CD4-positive, alpha-beta T cell treated with Interleukin-15 for 1 hour (primary cell): ENCODE measurements around the gene SIGLEC5.

Source experiments
- DNase-seq: peaks from one replicate; pipeline ENCODE4 v3.0.0-alpha.2; 2020

Gene SIGLEC5

DNA sequence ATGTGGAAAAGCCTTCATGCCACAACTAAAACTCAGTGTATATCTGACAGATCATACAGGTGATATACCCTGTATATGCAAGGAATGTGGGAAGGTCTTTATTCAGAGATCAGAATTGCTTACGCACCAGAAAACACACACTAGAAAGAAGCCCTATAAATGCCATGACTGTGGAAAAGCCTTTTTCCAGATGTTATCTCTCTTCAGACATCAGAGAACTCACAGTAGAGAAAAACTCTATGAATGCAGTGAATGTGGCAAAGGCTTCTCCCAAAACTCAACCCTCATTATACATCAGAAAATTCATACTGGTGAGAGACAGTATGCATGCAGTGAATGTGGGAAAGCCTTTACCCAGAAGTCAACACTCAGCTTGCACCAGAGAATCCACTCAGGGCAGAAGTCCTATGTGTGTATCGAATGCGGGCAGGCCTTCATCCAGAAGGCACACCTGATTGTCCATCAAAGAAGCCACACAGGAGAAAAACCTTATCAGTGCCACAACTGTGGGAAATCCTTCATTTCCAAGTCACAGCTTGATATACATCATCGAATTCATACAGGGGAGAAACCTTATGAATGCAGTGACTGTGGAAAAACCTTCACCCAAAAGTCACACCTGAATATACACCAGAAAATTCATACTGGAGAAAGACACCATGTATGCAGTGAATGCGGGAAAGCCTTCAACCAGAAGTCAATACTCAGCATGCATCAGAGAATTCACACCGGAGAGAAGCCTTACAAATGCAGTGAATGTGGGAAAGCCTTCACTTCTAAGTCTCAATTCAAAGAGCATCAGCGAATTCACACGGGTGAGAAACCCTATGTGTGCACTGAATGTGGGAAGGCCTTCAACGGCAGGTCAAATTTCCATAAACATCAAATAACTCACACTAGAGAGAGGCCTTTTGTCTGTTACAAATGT is 42.7 kb downstream of the SIGLEC5 start:
- DNase-seq = no peak

- DNase-seq = no peak
These were observed 43.4 kb downstream of the SIGLEC5 start for GRCh38 chr19:51586799-51587198.

GRCh38 chr19:51586103-51586728 is 44.0 kb downstream of the SIGLEC5 start:
- DNase-seq = no peak

- no peak for DNase-seq
These were observed 53.4 kb downstream of the SIGLEC5 start for GRCh38 chr19:51576850-51577249.

DNA sequence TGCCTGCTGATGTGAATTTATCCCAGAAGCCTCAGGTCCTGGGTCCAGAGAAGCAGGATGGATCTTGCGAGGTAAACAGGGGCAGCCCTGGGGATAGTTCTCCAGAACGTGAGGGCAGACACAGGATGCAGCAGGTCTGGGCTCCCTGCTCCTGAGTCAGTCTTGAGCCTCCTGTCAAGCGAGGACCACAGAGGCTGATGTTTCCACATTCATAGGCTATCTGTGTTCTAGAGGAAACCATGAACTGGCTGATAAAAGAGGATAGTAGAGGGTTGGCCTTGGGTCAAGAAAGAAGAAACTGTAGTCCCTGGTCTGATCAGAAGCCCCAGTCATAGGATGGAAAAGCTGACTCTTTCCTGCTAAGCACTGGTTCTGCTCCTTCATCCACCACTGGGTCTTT is 56.9 kb downstream of the SIGLEC5 start:
- no peak for DNase-seq

DNA sequence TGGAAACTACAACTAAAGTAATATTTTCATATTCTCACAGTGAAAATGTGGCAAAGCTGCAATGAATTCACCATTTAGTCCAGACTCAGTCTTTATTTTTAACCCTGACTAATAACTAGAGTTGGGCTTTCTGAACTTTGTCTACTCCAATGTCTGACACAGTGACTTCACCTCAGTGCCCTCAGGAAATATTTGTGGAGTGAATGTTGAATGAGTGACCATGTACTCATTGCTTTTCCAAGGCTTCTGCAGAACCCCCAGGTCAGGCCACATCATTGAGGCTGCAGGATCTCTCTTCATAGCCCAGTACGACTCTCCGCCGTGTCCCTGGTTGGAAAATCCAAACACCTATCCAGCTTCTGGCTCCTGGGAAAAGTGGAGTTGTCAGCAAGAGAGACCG is 57.3 kb downstream of the SIGLEC5 start:
- DNase-seq = no peak

DNA sequence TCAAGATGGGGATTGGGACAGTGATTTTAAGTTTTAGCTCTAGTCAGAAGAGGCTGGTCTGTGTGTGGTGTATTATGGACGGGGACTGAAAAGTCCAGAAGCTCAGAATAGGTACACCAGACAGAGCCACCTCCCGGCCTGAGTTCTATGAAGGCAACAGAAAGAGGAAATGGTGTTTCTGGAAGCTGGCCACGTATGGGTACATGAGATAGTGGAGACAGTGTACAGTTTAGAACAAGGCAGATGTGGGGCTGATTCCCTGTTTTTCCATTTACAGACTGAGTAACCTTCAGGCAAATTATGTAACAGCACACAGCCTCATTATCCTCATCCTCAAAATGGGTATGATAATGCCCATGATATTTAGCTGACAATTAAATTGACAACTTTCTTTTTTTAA is 57.8 kb downstream of the SIGLEC5 start:
- DNase-seq = no peak

DNA sequence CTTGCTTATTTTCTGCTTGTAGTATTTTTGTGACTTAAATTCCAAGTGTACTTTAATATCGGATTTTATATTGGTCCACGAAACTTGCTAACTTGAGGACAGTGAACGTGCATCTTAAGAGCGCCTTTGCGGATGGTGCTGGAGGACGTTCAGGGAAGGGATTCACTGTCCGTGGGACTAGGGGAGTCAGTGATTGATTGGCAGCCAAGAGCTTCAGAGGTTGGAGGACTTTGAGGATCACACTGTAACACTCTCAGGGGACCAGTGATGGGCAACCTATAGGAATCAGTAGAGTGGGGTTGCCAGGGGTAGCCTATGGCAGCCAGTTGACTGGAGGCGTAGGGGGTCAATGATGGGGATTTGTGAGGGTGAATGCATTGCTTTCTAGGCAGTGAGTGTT is 58.6 kb downstream of the SIGLEC5 start:
- DNase-seq = no peak

GRCh38 chr19:51570962-51571575 is 59.1 kb downstream of the SIGLEC5 start, which contains the start of gene ZNF175:
Gene ZNF175, plus strand, starts transcription at chr19:51571283. Its CDS starts 2,047 bp downstream, at chr19:51573330.
- peak; percentile 89 for DNase-seq

DNA sequence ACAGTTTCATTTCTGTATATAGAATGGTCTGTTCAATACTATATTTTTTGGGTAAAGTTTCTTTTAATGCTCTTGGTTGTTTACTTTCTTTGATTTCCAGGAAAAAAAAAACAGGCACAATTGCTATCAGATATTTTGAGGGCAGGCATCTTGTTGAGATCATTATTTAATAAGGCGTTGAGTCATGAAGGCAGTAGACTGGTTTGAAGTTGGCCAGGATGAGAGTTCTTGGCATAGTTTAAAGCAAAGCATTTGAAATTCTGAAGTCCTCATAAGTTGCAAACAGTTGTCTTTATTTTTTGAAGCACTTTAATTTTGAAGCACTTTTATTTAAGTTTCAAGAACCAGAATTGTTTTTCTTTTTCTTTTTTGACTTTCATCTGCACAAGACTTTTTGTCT is 61.7 kb downstream of the SIGLEC5 start:
- DNase-seq = no peak

- DNase-seq = no peak
These were observed 62.6 kb downstream of the SIGLEC5 start for GRCh38 chr19:51567583-51567982.

- DNase-seq = no peak
These were observed 63.6 kb downstream of the SIGLEC5 start for GRCh38 chr19:51566489-51567100.

- DNase-seq = no peak
These were observed 64.6 kb downstream of the SIGLEC5 start for GRCh38 chr19:51565583-51565982.

DNA sequence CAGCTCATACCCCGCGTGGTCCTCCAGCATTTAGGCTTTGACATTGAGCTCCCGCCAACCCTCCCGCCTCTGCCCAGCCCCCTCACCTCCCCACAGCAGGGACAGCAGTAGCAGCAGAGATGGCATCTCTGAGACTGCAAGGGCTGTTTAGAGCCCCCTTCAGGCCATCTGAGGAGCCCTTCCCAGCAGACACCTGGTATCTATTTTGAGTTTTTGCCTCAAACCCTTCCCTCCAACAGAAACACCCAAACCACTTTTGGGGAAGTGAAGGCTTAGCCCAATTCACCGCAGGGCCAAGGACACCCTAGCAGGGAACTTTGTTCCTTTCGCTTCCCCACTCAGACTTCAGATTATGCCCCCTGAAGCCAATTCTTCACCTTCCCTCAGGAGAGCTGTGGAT is 65.4 kb downstream of the SIGLEC5 start:
- no peak for DNase-seq
